ENCODE measurements around the gene COL9A3. TPM values are rescaled to one million over a fixed set of nuclear protein-coding genes. Genes with fewer than 3 reads are reported as not detected.
A peak's percentile ranks its signal among the peaks of the same experiment; 100 is the strongest.

COL9A3 gene
- total RNA-seq, 4 donors from 2014 or later: 13.4 to 22.9 (median 18.4) TPM

- H3K9me3 ChIP-seq: no peaks in the 10 kb centered on the region
- no peaks in the 10 kb centered on the region for H3K27me3 ChIP-seq
- intact Hi-C loops (cut with DNase I): no loop called here
- no peak for TF ChIP-seq POLR2AphosphoS5 (IDR thresholded peaks at IDR 0.05)
- TF ChIP-seq CTCF (IDR thresholded peaks at IDR 0.05): no peak
- H3K4me3 ChIP-seq: no peak overlapping the region
- WGBS: 47% methylated on average over 2 of the region's 7 CpGs
- peak overlapping the region in 3 of 4 donors; percentile 28 to 65 (median 47) for H3K27ac ChIP-seq (replicated peaks in 1 of 4)
- DNase-seq (ENCODE audit: extremely low spot score): no peak
- H3K36me3 ChIP-seq: peaks cover 39 to 64% (median 57%) of the 10 kb centered on the region in 4 donors
- peaks cover 3 to 14% (median 14%) of the 10 kb centered on the region in 4 donors for H3K4me1 ChIP-seq
These were observed 69.8 kb downstream of the COL9A3 start for GRCh38 chr20:62886709-62887058.

GRCh38 chr20:62887152-62887859 lies 70.5 kb downstream of the COL9A3 start:
- Histone ChIP-seq H3K4me3 (no peak overlapping the region), H3K4me1 (peaks cover 3 to 14% (median 14%) of the 10 kb centered on the region in 4 donors), H3K27ac (replicated peaks in 1 of 4) (peak overlapping the region in 3 of 4 donors; percentile 28 to 65 (median 47)), H3K9me3 (no peaks in the 10 kb centered on the region), H3K36me3 (peaks cover 42 to 65% (median 59%) of the 10 kb centered on the region in 4 donors), H3K27me3 (no peaks in the 10 kb centered on the region)
- no peak for DNase-seq (ENCODE audit: extremely low spot score)
- 47% methylated on average over 13 of the region's 13 CpGs for WGBS
- intact Hi-C loops (cut with DNase I): no loop called here
- TF ChIP-seq POLR2A (IDR thresholded peaks at IDR 0.05; ENCODE audit: low read depth): no peak
- TF ChIP-seq POLR2AphosphoS5 (IDR thresholded peaks at IDR 0.05): peak in 1 of 2 donors; percentile 59

GRCh38 chr20:62887860-62888239 lies 71.0 kb downstream of the COL9A3 start:
- H3K4me1 ChIP-seq: peaks cover 3 to 14% (median 14%) of the 10 kb centered on the region in 4 donors
- intact Hi-C loops (cut with DNase I): no loop called here
- WGBS: 86% methylated on average over 4 of the region's 7 CpGs
- TF ChIP-seq POLR2AphosphoS5 (IDR thresholded peaks at IDR 0.05) (no peak), CTCF (IDR thresholded peaks at IDR 0.05) (no peak), EP300 (IDR thresholded peaks at IDR 0.05) (no peak), POLR2A (IDR thresholded peaks at IDR 0.05; ENCODE audit: low read depth) (no peak)
- no peaks in the 10 kb centered on the region for H3K27me3 ChIP-seq
- H3K27ac ChIP-seq (replicated peaks in 1 of 4): peak overlapping the region in 3 of 4 donors; percentile 28 to 65 (median 47)
- H3K4me3 ChIP-seq: no peak overlapping the region
- no peak for DNase-seq (ENCODE audit: extremely low spot score)
- H3K9me3 ChIP-seq: no peaks in the 10 kb centered on the region
- peaks cover 47 to 70% (median 64%) of the 10 kb centered on the region in 4 donors for H3K36me3 ChIP-seq

DNA sequence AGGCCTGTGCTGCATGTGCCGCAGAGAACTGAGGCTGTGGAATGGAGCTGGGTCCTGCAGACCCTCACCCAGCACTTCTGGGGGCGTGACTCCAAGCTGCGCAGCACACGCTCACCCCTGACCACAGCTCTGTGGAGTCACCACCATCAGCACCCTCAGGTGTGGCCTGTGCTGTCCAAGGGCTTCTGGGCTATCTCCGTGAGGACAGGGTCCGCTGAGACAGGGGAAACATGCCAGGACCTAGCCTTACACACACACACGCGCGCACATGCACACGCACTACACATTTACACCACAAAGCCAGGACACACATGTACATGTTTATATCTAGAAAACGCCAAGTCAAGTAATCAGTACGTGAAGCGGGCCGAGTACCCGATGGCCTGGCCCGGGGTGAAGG lies 71.6 kb downstream of the COL9A3 start:
- WGBS: 94% methylated on average over 16 of the region's 16 CpGs
- intact Hi-C loops (cut with DNase I): no loop called here

More for the DNA sequence above, 71.6 kb downstream of the COL9A3 start:
- H3K27ac ChIP-seq (replicated peaks in 1 of 4): no peak overlapping the region
- peaks cover 3 to 14% (median 14%) of the 10 kb centered on the region in 4 donors for H3K4me1 ChIP-seq
- no peak for DNase-seq (ENCODE audit: extremely low spot score)
- no peaks in the 10 kb centered on the region for H3K9me3 ChIP-seq
- TF ChIP-seq POLR2AphosphoS5 (IDR thresholded peaks at IDR 0.05): no peak
- TF ChIP-seq EP300 (IDR thresholded peaks at IDR 0.05): no peak
- no peak for TF ChIP-seq CTCF (IDR thresholded peaks at IDR 0.05)
- TF ChIP-seq POLR2A (IDR thresholded peaks at IDR 0.05; ENCODE audit: low read depth): no peak
- no peak overlapping the region for H3K4me3 ChIP-seq
- peaks cover 52 to 76% (median 70%) of the 10 kb centered on the region in 4 donors for H3K36me3 ChIP-seq
- H3K27me3 ChIP-seq: no peaks in the 10 kb centered on the region

Measured in esophagus muscularis mucosa (tissue), 4 donors.